Mesenchymal stem cell (in vitro differentiated cells and primary cell): ENCODE data around the gene CATSPERE.

Experiments used
- DNase-seq: peaks from one replicate; pipeline ENCODE4 v3.0.0-alpha.2; 2013
- H2AFZ ChIP-seq: one replicate; pipeline ENCODE4 v1.6.1; 2013; ENCODE audit warnings: low read depth, mild to moderate bottlenecking, control low read depth, inconsistent platforms, low read length, moderate library complexity
- H2AK5ac ChIP-seq: 2 replicates; pipeline ENCODE4 v1.6.1; 2013; ENCODE audit warnings: low read length, moderate library complexity, mild to moderate bottlenecking, inconsistent platforms; ENCODE audit not compliant: severe bottlenecking
- H2BK120ac ChIP-seq: one replicate; pipeline ENCODE4 v1.6.1; 2013; ENCODE audit warnings: low read depth, mild to moderate bottlenecking, inconsistent platforms, low read length, moderate library complexity
- H2BK12ac ChIP-seq, 2 experiments: one replicate each; pipeline ENCODE4 v1.6.1; 2013; ENCODE audit warnings: inconsistent platforms in 2 of 2, low read length in 2 of 2, mild to moderate bottlenecking in 2 of 2, moderate library complexity in 2 of 2, control low read depth in 1 of 2
- H2BK15ac ChIP-seq: one replicate; pipeline ENCODE4 v1.6.1; 2013; ENCODE audit warnings: mild to moderate bottlenecking, low read depth, inconsistent platforms; ENCODE audit not compliant: poor library complexity, severe bottlenecking
- H2BK5ac ChIP-seq: 2 replicates; pipeline ENCODE4 v1.6.1; 2013; ENCODE audit warnings: low read depth, mild to moderate bottlenecking, low read length, control low read depth, inconsistent platforms; ENCODE audit not compliant: poor library complexity, severe bottlenecking
- H3K14ac ChIP-seq, 2 experiments: one replicate each; pipeline ENCODE4 v1.6.1; 2013; ENCODE audit warnings: inconsistent platforms in 2 of 2, low read length in 2 of 2, control low read depth in 1 of 2, mild to moderate bottlenecking in 1 of 2, moderate library complexity in 1 of 2
- H3K18ac ChIP-seq, 2 experiments: one replicate each; pipeline ENCODE4 v1.6.1; 2013; ENCODE audit warnings: inconsistent platforms in 2 of 2, low read length in 2 of 2, control low read depth in 1 of 2, low read depth in 1 of 2, mild to moderate bottlenecking in 1 of 2
- H3K23ac ChIP-seq, 2 experiments: one replicate each; pipeline ENCODE4 v1.6.1; 2013; ENCODE audit warnings: inconsistent platforms in 2 of 2, low read length in 2 of 2, mild to moderate bottlenecking in 2 of 2, moderate library complexity in 2 of 2, control low read depth in 1 of 2
- H3K27ac ChIP-seq: 2 replicates; pipeline ENCODE4 v1.5.1; 2013; ENCODE audit warnings: mild to moderate bottlenecking, moderate library complexity, low read length, control low read depth, inconsistent platforms; ENCODE audit not compliant: poor library complexity, severe bottlenecking
- H3K27me3 ChIP-seq, 2 experiments: 2 replicates each; pipeline versions ENCODE4 v1.6.1 to v1.7.0; 2013; ENCODE audit warnings: low read length in 2 of 2, mild to moderate bottlenecking in 2 of 2, moderate library complexity in 2 of 2, control low read depth in 1 of 2, inconsistent platforms in 1 of 2; ENCODE audit not compliant: control insufficient read depth in 1 of 2, insufficient read depth in 1 of 2
- H3K36me3 ChIP-seq, 2 experiments: 2 replicates each; pipeline versions ENCODE4 v1.6.1 to v1.7.0; 2013; ENCODE audit warnings: low read length in 2 of 2, control low read depth in 1 of 2, inconsistent platforms in 1 of 2, low read depth in 1 of 2, mild to moderate bottlenecking in 1 of 2; ENCODE audit not compliant: insufficient read depth in 2 of 2, control insufficient read depth in 1 of 2
- H3K4ac ChIP-seq, 2 experiments: one replicate each; pipeline ENCODE4 v1.6.1; 2013; ENCODE audit warnings: inconsistent platforms in 2 of 2, low read length in 2 of 2, mild to moderate bottlenecking in 2 of 2, moderate library complexity in 2 of 2, control low read depth in 1 of 2, low read depth in 1 of 2
- H3K4me1 ChIP-seq: 2 replicates; pipeline ENCODE4 v1.6.1; 2013; ENCODE audit warnings: low read depth, low read length, control low read depth; ENCODE audit not compliant: control insufficient read depth, insufficient read depth
- H3K4me2 ChIP-seq: 2 replicates; pipeline ENCODE4 v1.6.1; 2013; ENCODE audit warnings: low read length, mild to moderate bottlenecking, inconsistent platforms; ENCODE audit not compliant: poor library complexity, severe bottlenecking
- H3K4me3 ChIP-seq, 2 experiments: 2 replicates each; pipeline versions ENCODE4 v1.5.1 to v1.7.0; 2013; ENCODE audit warnings: low read length in 2 of 2, mild to moderate bottlenecking in 2 of 2, control low read depth in 1 of 2, low read depth in 1 of 2; ENCODE audit not compliant: insufficient read depth in 1 of 2
- H3K79me1 ChIP-seq: replicated peaks from 2 replicates; pipeline ENCODE4 v1.6.1; 2013; ENCODE audit warnings: mild to moderate bottlenecking, control low read depth, low read length, inconsistent platforms; ENCODE audit not compliant: poor library complexity, severe bottlenecking
- H3K9ac ChIP-seq: 2 replicates; pipeline ENCODE4 v1.7.0; 2013; ENCODE audit warnings: mild to moderate bottlenecking, low read length, moderate library complexity
- H3K9me3 ChIP-seq: 2 replicates; pipeline ENCODE4 v1.7.0; 2013; ENCODE audit warnings: mild to moderate bottlenecking, low read length; ENCODE audit not compliant: control insufficient read depth
- H4K8ac ChIP-seq: one replicate; pipeline ENCODE4 v1.6.1; 2013; ENCODE audit warnings: inconsistent platforms, mild to moderate bottlenecking, low read length, moderate library complexity
- H4K91ac ChIP-seq: one replicate; pipeline ENCODE4 v1.6.1; 2013; ENCODE audit warnings: mild to moderate bottlenecking, low read length, inconsistent platforms
- WGBS: methylation state at CpG from one replicate; pipeline ENCODE4 v1.1.7; 2013; ENCODE audit warnings: mixed read lengths; 5-methylcytosine and 5-hydroxymethylcytosine counted together

Gene CATSPERE

GRCh38 chr1:244536316-244536715 is 75.2 kb downstream of the CATSPERE start:
- H2BK15ac ChIP-seq, result no peak overlapping the region
- 55% methylated on average over 10 of the region's 10 CpGs for WGBS
- no peak overlapping the region for H2AK5ac ChIP-seq
- H3K79me1 ChIP-seq, result no peaks in the 10 kb centered on the region
- no peaks in the 10 kb centered on the region for H3K4me1 ChIP-seq
- H3K23ac ChIP-seq, result no peak overlapping the region
- no peak for DNase-seq
- H3K36me3 ChIP-seq, result peaks cover 4 to 6% of the 10 kb centered on the region in 2 experiments
- no peak overlapping the region for H3K4ac ChIP-seq
- H3K9me3 ChIP-seq, result peaks cover 8% of the 10 kb centered on the region
- H3K9ac ChIP-seq, result no peak overlapping the region
- H2BK120ac ChIP-seq, result no peak overlapping the region
- no peak overlapping the region for H3K27ac ChIP-seq
- H2BK5ac ChIP-seq, result no peak overlapping the region
- no peaks in the 10 kb centered on the region for H3K27me3 ChIP-seq
- no peak overlapping the region for H3K14ac ChIP-seq
- H2AFZ ChIP-seq, result no peak overlapping the region
- no peak overlapping the region for H3K18ac ChIP-seq
- H3K4me3 ChIP-seq, result no peak overlapping the region
- no peak overlapping the region for H4K8ac ChIP-seq
- H4K91ac ChIP-seq, result no peak overlapping the region
- no peak overlapping the region for H3K4me2 ChIP-seq
- H2BK12ac ChIP-seq, result no peak overlapping the region

- Histone ChIP-seq H3K23ac (no peak overlapping the region), H3K4ac (no peak overlapping the region), H3K4me3 (no peak overlapping the region), H3K4me1 (no peaks in the 10 kb centered on the region), H3K27ac (no peak overlapping the region), H4K91ac (no peak overlapping the region), H3K18ac (no peak overlapping the region), H2AK5ac (no peak overlapping the region), H3K36me3 (no peaks in the 10 kb centered on the region), H2BK12ac (no peak overlapping the region), H2AFZ (no peak overlapping the region), H3K4me2 (no peak overlapping the region), H3K79me1 (no peaks in the 10 kb centered on the region), H4K8ac (no peak overlapping the region), H3K27me3 (no peaks in the 10 kb centered on the region), H2BK5ac (no peak overlapping the region), H3K14ac (no peak overlapping the region), H3K9me3 (peaks cover 36% of the 10 kb centered on the region), H2BK15ac (no peak overlapping the region), H2BK120ac (no peak overlapping the region), H3K9ac (no peak overlapping the region)
- WGBS, result 100% methylated on average over 1 of the region's 1 CpG
- no peak for DNase-seq
Measured at GRCh38 chr1:244545511-244545910, 84.4 kb downstream of the CATSPERE start.

GRCh38 chr1:244548558-244549115 is 87.6 kb downstream of the CATSPERE start:
- Histone ChIP-seq H2AFZ (no peak overlapping the region), H3K27me3 (no peaks in the 10 kb centered on the region), H3K9me3 (peaks cover 36% of the 10 kb centered on the region), H3K9ac (no peak overlapping the region), H2BK12ac (no peak overlapping the region), H4K91ac (no peak overlapping the region), H2BK15ac (no peak overlapping the region), H2BK5ac (no peak overlapping the region), H3K4me1 (no peaks in the 10 kb centered on the region), H2BK120ac (no peak overlapping the region), H3K23ac (no peak overlapping the region), H3K79me1 (no peaks in the 10 kb centered on the region), H3K36me3 (no peaks in the 10 kb centered on the region), H3K4me2 (no peak overlapping the region), H3K4me3 (no peak overlapping the region), H2AK5ac (no peak overlapping the region), H4K8ac (no peak overlapping the region), H3K18ac (no peak overlapping the region), H3K4ac (no peak overlapping the region), H3K14ac (no peak overlapping the region), H3K27ac (no peak overlapping the region)
- 63% methylated on average over 1 of the region's 2 CpGs for WGBS
- DNase-seq, result no peak

GRCh38 chr1:244552336-244552735 is 91.3 kb downstream of the CATSPERE start:
- no peak overlapping the region for H2BK120ac ChIP-seq
- H2AK5ac ChIP-seq, result no peak overlapping the region
- H4K8ac ChIP-seq, result no peak overlapping the region
- H3K4me3 ChIP-seq, result no peak overlapping the region
- no peaks in the 10 kb centered on the region for H3K27me3 ChIP-seq
- no peak overlapping the region for H3K27ac ChIP-seq
- no peak overlapping the region for H2BK5ac ChIP-seq
- H3K4ac ChIP-seq, result no peak overlapping the region
- no peaks in the 10 kb centered on the region for H3K4me1 ChIP-seq
- no peak overlapping the region for H2BK15ac ChIP-seq
- no peak overlapping the region for H3K9ac ChIP-seq
- H3K18ac ChIP-seq, result no peak overlapping the region
- no peak for DNase-seq
- H3K79me1 ChIP-seq, result no peaks in the 10 kb centered on the region
- H3K9me3 ChIP-seq, result peaks cover 28% of the 10 kb centered on the region
- 77% methylated on average over 6 of the region's 6 CpGs for WGBS
- no peak overlapping the region for H3K23ac ChIP-seq
- no peaks in the 10 kb centered on the region for H3K36me3 ChIP-seq
- H3K14ac ChIP-seq, result no peak overlapping the region
- no peak overlapping the region for H2AFZ ChIP-seq
- H2BK12ac ChIP-seq, result no peak overlapping the region
- no peak overlapping the region for H3K4me2 ChIP-seq
- no peak overlapping the region for H4K91ac ChIP-seq
